ENCODE data around the gene TRPT1. TPM values are rescaled to one million over a fixed set of nuclear protein-coding genes. Genes with fewer than 3 reads are reported as not detected.

The TRPT1 gene
- total RNA-seq, 2 experiments from 2014 or later, result 40.6 to 49.0 TPM

DNA sequence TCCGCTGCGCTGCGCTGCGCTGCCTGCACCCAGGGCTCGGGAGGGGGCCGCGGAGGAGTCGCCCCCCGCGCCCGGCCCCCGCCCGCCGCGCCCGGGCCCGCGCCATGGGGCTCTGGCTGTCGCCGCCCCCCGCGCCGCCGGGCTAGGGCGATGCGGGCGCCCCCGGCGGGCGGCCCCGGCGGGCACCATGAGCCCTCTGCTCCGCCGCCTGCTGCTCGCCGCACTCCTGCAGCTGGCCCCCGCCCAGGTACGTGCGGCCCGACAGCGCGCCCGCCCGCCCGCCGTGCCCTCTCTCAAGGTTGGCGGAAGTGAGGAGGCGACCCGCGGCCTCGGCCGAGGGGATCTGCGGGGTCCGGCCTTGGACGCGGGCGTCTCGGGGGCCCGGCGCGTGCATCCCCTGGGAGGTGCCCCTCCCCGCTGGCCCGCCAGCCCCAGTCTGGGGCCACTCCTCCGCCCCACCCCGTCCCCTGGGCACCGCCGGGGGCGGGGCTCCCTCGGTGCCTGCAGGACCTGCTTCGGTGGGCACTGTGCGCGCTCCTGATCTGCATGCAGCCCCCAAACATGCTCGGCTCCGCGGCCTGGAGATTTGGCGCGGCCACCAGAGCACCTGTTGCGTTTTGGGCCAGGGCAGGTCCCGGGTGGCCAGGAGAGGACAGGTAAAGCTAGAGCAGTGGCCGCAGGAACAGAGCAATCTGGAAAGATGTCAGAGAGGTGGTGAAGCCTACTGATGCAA is 8.8 kb upstream of the TRPT1 start:
- ChIA-PET CTCF (ENCODE audit: unreplicated experiment) (no interaction called here), POLR2A (interaction anchor here (0.6 kb wide), 1 partner anchor 77 kb away, joined by 4 read pairs; no protein-coding TSS in a partner anchor)
- H3K4me1 ChIP-seq (ENCODE audit: insufficient read depth, low read length, poor library complexity, severe bottlenecking), result peaks cover 52% of the 10 kb centered on the region
- H4K20me1 ChIP-seq (ENCODE audit: insufficient read depth, low read length), result no peaks in the 10 kb centered on the region
- H3K4me2 ChIP-seq (ENCODE audit: low read length), result peak overlapping the region; percentile 82
- TF ChIP-seq EZH2phosphoT487 (IDR thresholded peaks at IDR 0.05; ENCODE audit: borderline replicate concordance, low read depth, low read length), result no peak
- TF ChIP-seq, protein P1, sequence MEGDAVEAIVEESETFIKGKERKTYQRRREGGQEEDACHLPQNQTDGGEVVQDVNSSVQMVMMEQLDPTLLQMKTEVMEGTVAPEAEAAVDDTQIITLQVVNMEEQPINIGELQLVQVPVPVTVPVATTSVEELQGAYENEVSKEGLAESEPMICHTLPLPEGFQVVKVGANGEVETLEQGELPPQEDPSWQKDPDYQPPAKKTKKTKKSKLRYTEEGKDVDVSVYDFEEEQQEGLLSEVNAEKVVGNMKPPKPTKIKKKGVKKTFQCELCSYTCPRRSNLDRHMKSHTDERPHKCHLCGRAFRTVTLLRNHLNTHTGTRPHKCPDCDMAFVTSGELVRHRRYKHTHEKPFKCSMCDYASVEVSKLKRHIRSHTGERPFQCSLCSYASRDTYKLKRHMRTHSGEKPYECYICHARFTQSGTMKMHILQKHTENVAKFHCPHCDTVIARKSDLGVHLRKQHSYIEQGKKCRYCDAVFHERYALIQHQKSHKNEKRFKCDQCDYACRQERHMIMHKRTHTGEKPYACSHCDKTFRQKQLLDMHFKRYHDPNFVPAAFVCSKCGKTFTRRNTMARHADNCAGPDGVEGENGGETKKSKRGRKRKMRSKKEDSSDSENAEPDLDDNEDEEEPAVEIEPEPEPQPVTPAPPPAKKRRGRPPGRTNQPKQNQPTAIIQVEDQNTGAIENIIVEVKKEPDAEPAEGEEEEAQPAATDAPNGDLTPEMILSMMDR (conservative IDR thresholded peaks at IDR 0.05; ENCODE audit: low read length), result no peak
- H3K27ac ChIP-seq (ENCODE audit: low read depth, low read length, poor library complexity, severe bottlenecking), result peak overlapping the region; percentile 33
- intact Hi-C loops (cut with micrococcal nuclease; ENCODE audit: unreplicated experiment), result no loop called here
- peak; percentile 72 for DNase-seq (ENCODE audit: low spot score)
- H3K79me2 ChIP-seq (ENCODE audit: insufficient read depth, low read depth, low read length), result no peaks in the 10 kb centered on the region; the same call in 1 of the 2 replicates
- BruUV-seq (replicated peaks), result no TSS peak
- no peaks in the 10 kb centered on the region for H3K9me3 ChIP-seq (ENCODE audit: low read length)
- H3K9me2 ChIP-seq (ENCODE audit: insufficient read depth, low read length), result no peaks in the 10 kb centered on the region
- H3K4me3 ChIP-seq (ENCODE audit: low read depth, low read length, poor library complexity, severe bottlenecking), result peak overlapping the region; percentile 74
- peak overlapping the region; percentile 18; the same call in 1 of the 2 replicates for H2AFZ ChIP-seq (ENCODE audit: low read length)
- peaks cover 18% of the 10 kb centered on the region for H3K36me3 ChIP-seq (ENCODE audit: insufficient read depth, low read length)

DNA sequence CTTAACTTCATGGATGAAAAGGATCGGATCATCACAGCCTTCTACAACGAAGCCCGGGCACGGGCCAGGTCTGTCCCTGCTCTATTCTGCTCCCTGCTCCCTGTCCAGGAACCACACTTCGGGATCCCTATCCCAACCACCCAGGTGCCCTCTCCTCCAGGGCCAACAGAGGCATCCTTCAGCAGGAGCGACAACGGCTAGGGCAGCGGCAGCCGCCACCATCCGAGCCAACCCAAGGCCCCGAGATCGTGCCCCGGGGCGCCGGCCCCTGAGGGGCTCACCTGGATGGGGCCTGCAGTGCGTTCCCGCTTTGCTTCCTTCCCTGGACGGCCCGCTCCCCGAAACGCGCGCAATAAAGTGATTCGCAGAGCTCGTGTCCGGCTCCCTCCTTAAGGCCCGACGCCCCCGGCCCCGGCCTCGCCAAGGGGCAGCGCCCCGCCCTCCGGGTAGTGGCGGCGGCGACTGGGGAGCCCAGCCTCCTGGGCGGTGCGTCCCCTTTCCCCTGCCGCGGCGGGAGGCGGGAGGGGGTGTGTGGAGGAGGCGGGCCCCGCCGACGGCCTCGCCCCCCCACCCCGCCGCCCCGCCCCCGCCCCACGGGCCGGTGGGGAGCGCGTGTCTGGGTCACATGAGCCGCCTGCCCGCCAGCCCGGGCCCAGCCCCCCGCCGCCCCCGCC is 8.1 kb upstream of the TRPT1 start, which contains the start of gene VEGFB:
Gene VEGFB, plus strand, starts transcription at position 672 of the 674 bp plus-strand sequence. CDS start 250 bp downstream, outside the sequence.
- Histone ChIP-seq H3K4me2 (ENCODE audit: low read length) (peak within 1 kb of the TSS; percentile 82), H3K4me3 (ENCODE audit: low read depth, low read length, poor library complexity, severe bottlenecking) (peak within 1 kb of the TSS; percentile 74), H3K4me1 (ENCODE audit: insufficient read depth, low read length, poor library complexity, severe bottlenecking) (peaks cover 52% of the 10 kb centered on the region), H3K27ac (ENCODE audit: low read depth, low read length, poor library complexity, severe bottlenecking) (peak within 1 kb of the TSS; percentile 33), H3K9me3 (ENCODE audit: low read length) (no peaks in the 10 kb centered on the region), H3K36me3 (ENCODE audit: insufficient read depth, low read length) (peaks cover 18% of the 10 kb centered on the region), H3K79me2 (ENCODE audit: insufficient read depth, low read depth, low read length) (no peaks in the 10 kb centered on the region; the same call in 1 of the 2 replicates), H2AFZ (ENCODE audit: low read length) (peak within 1 kb of the TSS; percentile 18; the same call in 1 of the 2 replicates), H4K20me1 (ENCODE audit: insufficient read depth, low read length) (no peaks in the 10 kb centered on the region), H3K9me2 (ENCODE audit: insufficient read depth, low read length) (no peaks in the 10 kb centered on the region)
- POLR2A ChIA-PET, result interaction anchor here (0.6 kb wide), 1 partner anchor 77 kb away, joined by 4 read pairs; no protein-coding TSS in a partner anchor
- intact Hi-C loops (cut with micrococcal nuclease; ENCODE audit: unreplicated experiment), result no loop called here
- DNase-seq (ENCODE audit: low spot score), result peak; percentile 67
- CTCF ChIA-PET (ENCODE audit: unreplicated experiment), result no interaction called here
- no TSS peak for BruUV-seq (replicated peaks)
- TF ChIP-seq, protein P1 (conservative IDR thresholded peaks at IDR 0.05; ENCODE audit: low read length), result no peak
- no peak for TF ChIP-seq EZH2phosphoT487 (IDR thresholded peaks at IDR 0.05; ENCODE audit: borderline replicate concordance, low read depth, low read length)
